Transverse colon (tissue), 4 donors: ENCODE measurements around the gene ASGR1. TPM values are rescaled to one million over a fixed set of nuclear protein-coding genes. Genes with fewer than 3 reads are reported as not detected.
A peak's percentile ranks its signal among the peaks of the same experiment; 100 is the strongest.

ENCODE experiments used
- DNase-seq: peaks from one replicate; pipeline ENCODE4 v3.0.0-alpha.2; 2019
- H3K27ac ChIP-seq, 4 donors: fragments of 200-600 bp; sonication (generic); 2 replicates each; pipeline ENCODE4 v1.5.1; 2016 to 2018; ENCODE audit warnings: inconsistent platforms in 4 of 4
- H3K27me3 ChIP-seq: fragments of 200-600 bp; sonication (generic); 2 replicates; pipeline ENCODE4 v1.5.1; 2017; ENCODE audit warnings: inconsistent platforms
- H3K36me3 ChIP-seq, 4 donors: fragments of 200-600 bp; sonication (generic); 2 replicates each; pipeline ENCODE4 v1.5.1; 2017 to 2019; ENCODE audit warnings: inconsistent platforms in 4 of 4
- H3K4me1 ChIP-seq, 4 donors: fragments of 200-600 bp; sonication (generic); 2 replicates each; pipeline ENCODE4 v1.5.1; 2017 to 2020; ENCODE audit warnings: inconsistent platforms in 4 of 4
- H3K4me3 ChIP-seq, 4 donors: fragments of 200-600 bp; sonication (generic); 1 replicate in 1 of 4; 2 replicates in 3 of 4; pipeline versions ENCODE4 v1.5.1 to v1.6.1; 2017 to 2019; ENCODE audit warnings: inconsistent platforms in 4 of 4
- H3K9me3 ChIP-seq, 2 donors: fragments of 200-600 bp; sonication (generic); 2 replicates each; pipeline ENCODE4 v1.5.1; 2017 to 2019; ENCODE audit warnings: inconsistent platforms in 2 of 2
- EP300 ChIP-seq: sonication (generic); formaldehyde crosslinking; IDR thresholded peaks from one replicate; pipeline ENCODE4 v1.6.1; 2017; ENCODE audit warnings: antibody characterized with exemption, low read depth
- POLR2A ChIP-seq: fragments of 450-650 bp; IDR thresholded peaks from one replicate; pipeline ENCODE4 v1.6.1; 2016; ENCODE audit warnings: antibody characterized with exemption, mild to moderate bottlenecking, moderate library complexity
- POLR2AphosphoS5 ChIP-seq, 3 donors: sonication (generic); formaldehyde crosslinking; IDR thresholded peaks; one replicate each; pipeline ENCODE4 v1.6.1; 2016; ENCODE audit warnings: antibody characterized with exemption in 3 of 3
- WGBS, 2 donors: methylation state at CpG; one replicate each; pipeline ENCODE4 v1.1.5; 2018; ENCODE audit warnings: low coverage in 1 of 2; 5-methylcytosine and 5-hydroxymethylcytosine counted together
- in situ Hi-C, 4 donors: fragments of 200-750 bp; cut with MboI; loops; one replicate each; pipeline versions ENCODE4 v1.15.0 to v1.15.1; 2017; ENCODE audit warnings: low sequenced_read_pairs in 3 of 4, low pct_ligation_motif_present in 1 of 4, low pct_unique_long_range_greater_than_20kb in 1 of 4
- intact Hi-C: fragments of 100-400 bp; cut with DNase I; formaldehyde crosslinking; loops from one replicate; pipeline ENCODE4 v1.15.1; 2023; ENCODE audit warnings: low total_unique reads
- total RNA-seq, 4 donors: library from RNA; depleted of rRNA; stranded (reverse); fragments of >200 nt; gene quantifications; one replicate each; pipeline ENCODE4 v1.1.0, GENCODE V29; 2016
- TF ChIP-seq, protein P1 (sequence below), 5 experiments: fragments of 200-600 bp in 3 of 5; fragments of 450-650 bp in 2 of 5; sonication (generic) in 3 of 5; IDR thresholded peaks; 1 replicate in 2 of 5; 2 replicates in 3 of 5; pipeline ENCODE4 v1.5.1; 2016 to 2017; ENCODE audit warnings: antibody characterized with exemption in 5 of 5, inconsistent platforms in 3 of 5, mild to moderate bottlenecking in 2 of 5, moderate library complexity in 1 of 5

The ASGR1 gene
- total RNA-seq, 4 donors from 2014 or later: 0.48 to 0.82 TPM; not detected in 2

- TF ChIP-seq POLR2A: no peak
- no peak for TF ChIP-seq POLR2AphosphoS5 (IDR thresholded peaks at IDR 0.05)
- TF ChIP-seq, protein P1, sequence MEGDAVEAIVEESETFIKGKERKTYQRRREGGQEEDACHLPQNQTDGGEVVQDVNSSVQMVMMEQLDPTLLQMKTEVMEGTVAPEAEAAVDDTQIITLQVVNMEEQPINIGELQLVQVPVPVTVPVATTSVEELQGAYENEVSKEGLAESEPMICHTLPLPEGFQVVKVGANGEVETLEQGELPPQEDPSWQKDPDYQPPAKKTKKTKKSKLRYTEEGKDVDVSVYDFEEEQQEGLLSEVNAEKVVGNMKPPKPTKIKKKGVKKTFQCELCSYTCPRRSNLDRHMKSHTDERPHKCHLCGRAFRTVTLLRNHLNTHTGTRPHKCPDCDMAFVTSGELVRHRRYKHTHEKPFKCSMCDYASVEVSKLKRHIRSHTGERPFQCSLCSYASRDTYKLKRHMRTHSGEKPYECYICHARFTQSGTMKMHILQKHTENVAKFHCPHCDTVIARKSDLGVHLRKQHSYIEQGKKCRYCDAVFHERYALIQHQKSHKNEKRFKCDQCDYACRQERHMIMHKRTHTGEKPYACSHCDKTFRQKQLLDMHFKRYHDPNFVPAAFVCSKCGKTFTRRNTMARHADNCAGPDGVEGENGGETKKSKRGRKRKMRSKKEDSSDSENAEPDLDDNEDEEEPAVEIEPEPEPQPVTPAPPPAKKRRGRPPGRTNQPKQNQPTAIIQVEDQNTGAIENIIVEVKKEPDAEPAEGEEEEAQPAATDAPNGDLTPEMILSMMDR (IDR thresholded peaks at IDR 0.05): no peak
- TF ChIP-seq EP300: no peak
- H3K9me3 ChIP-seq: no peaks in the 10 kb centered on the region
- no peak overlapping the region for H3K4me3 ChIP-seq
- intact Hi-C loops (no loop called here), in situ Hi-C loops (loop anchor here in 1 of 4 donors (10.0 kb wide), 1 partner anchor 171 kb away; the partner anchor contains the start of gene SLC16A11)
- no peaks in the 10 kb centered on the region for H3K27me3 ChIP-seq
- no peaks in the 10 kb centered on the region for H3K36me3 ChIP-seq
- DNase-seq: no peak
- peak overlapping the region; percentile 79 to 100 (median 92) for H3K27ac ChIP-seq
- 23% methylated on average over 10 of the region's 10 CpGs; no CpG with 5 or more reads in 1 of the 2 donors for WGBS, 2 donors
- H3K4me1 ChIP-seq: peaks cover 27 to 63% (median 56%) of the 10 kb centered on the region in 4 donors
These were observed 36.5 kb upstream of the ASGR1 start for GRCh38 chr17:7215652-7216180.

DNA sequence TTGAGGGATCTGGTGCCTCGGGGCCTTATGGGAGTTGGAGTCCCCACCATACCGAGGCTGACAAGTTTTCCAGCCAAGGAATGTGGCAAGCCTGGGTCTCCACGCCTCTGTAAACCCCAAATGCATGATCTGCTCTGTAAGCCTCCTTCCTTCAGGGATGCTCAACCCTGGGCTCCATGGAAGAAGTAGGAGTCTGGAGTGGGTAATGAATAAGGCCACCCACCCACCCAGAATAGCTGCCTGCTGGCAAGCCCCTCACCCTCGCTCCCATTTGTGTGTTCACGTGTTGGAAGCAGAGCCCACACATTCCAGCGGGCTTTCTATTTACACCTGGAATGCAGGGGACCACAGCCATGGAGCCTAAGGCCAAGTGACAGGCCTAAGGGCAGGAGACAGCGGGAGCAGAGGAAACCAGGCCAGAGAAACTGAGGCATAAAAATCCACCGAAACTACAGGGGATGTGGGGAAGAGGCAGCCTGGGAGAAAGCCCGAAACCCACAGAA is 36.0 kb upstream of the ASGR1 start:
- H3K27me3 ChIP-seq: no peaks in the 10 kb centered on the region
- H3K4me1 ChIP-seq: peaks cover 26 to 57% (median 51%) of the 10 kb centered on the region in 4 donors
- no peak for DNase-seq
- peak overlapping the region; percentile 79 to 100 (median 92) for H3K27ac ChIP-seq
- H3K4me3 ChIP-seq: peak overlapping the region in 2 of 4 donors; percentile 33 to 59
- TF ChIP-seq, protein P1 (IDR thresholded peaks at IDR 0.05): no peak
- 40 to 60% methylated on average over 1 to 9 of the region's 9 CpGs for WGBS, 2 donors
- in situ Hi-C loops: loop anchor here in 1 of 4 donors (10.0 kb wide), 1 partner anchor 170 kb away; the partner anchor contains the start of gene SLC16A11
- no peaks in the 10 kb centered on the region for H3K36me3 ChIP-seq
- intact Hi-C loops: no loop called here
- no peaks in the 10 kb centered on the region for H3K9me3 ChIP-seq

GRCh38 chr17:7214300-7215135 is 35.3 kb upstream of the ASGR1 start:
- peak in 1 of 3 donors; percentile 19 for TF ChIP-seq POLR2AphosphoS5 (IDR thresholded peaks at IDR 0.05)
- TF ChIP-seq, protein P1 (IDR thresholded peaks at IDR 0.05): peak; percentile 27 to 61 (median 46)
- TF ChIP-seq POLR2A: no peak
- TF ChIP-seq EP300: no peak
- WGBS, 2 donors: 0 to 2% methylated on average over 16 to 45 of the region's 45 CpGs
- in situ Hi-C loops: loop anchor here in 1 of 4 donors (10.0 kb wide), 1 partner anchor 170 kb away; the partner anchor contains the start of gene SLC16A11
- peak; percentile 99 for DNase-seq
- no peaks in the 10 kb centered on the region for H3K9me3 ChIP-seq
- H3K4me3 ChIP-seq: peak overlapping the region; percentile 13 to 59 (median 29)
- H3K27me3 ChIP-seq: no peaks in the 10 kb centered on the region
- peaks cover 26 to 56% (median 49%) of the 10 kb centered on the region in 4 donors for H3K4me1 ChIP-seq
- intact Hi-C loops: no loop called here
- no peaks in the 10 kb centered on the region for H3K36me3 ChIP-seq
- peak overlapping the region; percentile 79 to 100 (median 92) for H3K27ac ChIP-seq

DNA sequence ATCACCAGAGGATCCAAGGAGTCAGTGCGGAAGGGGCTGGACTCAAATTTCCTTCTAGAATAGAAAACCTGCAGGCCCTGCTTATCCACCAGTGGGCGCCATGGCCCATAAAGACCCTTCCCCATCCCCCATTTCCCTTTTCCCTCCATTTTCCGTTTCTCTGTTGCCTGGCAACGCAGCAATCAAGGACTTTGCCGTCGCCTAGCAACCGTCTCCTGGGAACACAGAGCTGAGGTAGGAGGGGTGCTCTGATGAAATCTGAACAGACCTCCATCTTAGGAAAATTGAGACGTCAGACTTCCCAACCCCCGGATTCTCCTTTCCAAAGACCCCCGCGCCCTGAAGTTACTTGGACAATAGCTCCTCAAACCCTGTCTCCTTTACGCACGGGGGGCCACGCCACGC is 34.7 kb upstream of the ASGR1 start:
- peak overlapping the region; percentile 79 to 100 (median 92) for H3K27ac ChIP-seq
- H3K4me3 ChIP-seq: peak overlapping the region in 3 of 4 donors; percentile 25 to 59 (median 33)
- in situ Hi-C loops (loop anchor here in 1 of 4 donors (10.0 kb wide), 1 partner anchor 169 kb away; the partner anchor contains the start of gene SLC16A11), intact Hi-C loops (no loop called here)
- H3K9me3 ChIP-seq: no peaks in the 10 kb centered on the region
- H3K27me3 ChIP-seq: no peaks in the 10 kb centered on the region
- H3K36me3 ChIP-seq: no peaks in the 10 kb centered on the region
- TF ChIP-seq, protein P1 (IDR thresholded peaks at IDR 0.05): peak in 3 of 5 experiments; percentile 12 to 35 (median 17)
- TF ChIP-seq POLR2AphosphoS5 (IDR thresholded peaks at IDR 0.05): no peak
- peaks cover 20 to 50% (median 43%) of the 10 kb centered on the region in 4 donors for H3K4me1 ChIP-seq
- WGBS, 2 donors: 4 to 9% methylated on average over 4 to 15 of the region's 15 CpGs
- peak; percentile 79 for DNase-seq
